ENCODE results near the gene PRPF38A.

The PRPF38A gene

GRCh38 chr1:52423055-52423454, 18.7 kb downstream of the PRPF38A start:
- no peak for TF ChIP-seq TEAD4 (IDR thresholded peaks at IDR 0.05)
- TF ChIP-seq NFIC (IDR thresholded peaks at IDR 0.05) = no peak
- TF ChIP-seq RAD21 (IDR thresholded peaks at IDR 0.05; ENCODE audit: low read depth) = no peak
- no peak for TF ChIP-seq TCF12 (IDR thresholded peaks at IDR 0.05; ENCODE audit: low read depth)
- no peak for TF ChIP-seq EGR1 (IDR thresholded peaks at IDR 0.05)
- TF ChIP-seq MAX (IDR thresholded peaks at IDR 0.05) = no peak
- TF ChIP-seq YY1 (IDR thresholded peaks at IDR 0.05; ENCODE audit: low read depth) = no peak
- no peak for TF ChIP-seq CREB1 (IDR thresholded peaks at IDR 0.05; ENCODE audit: low read depth)
- no peak for TF ChIP-seq REST (IDR thresholded peaks at IDR 0.05; ENCODE audit: low read depth)
- no peak for TF ChIP-seq TAF1 (IDR thresholded peaks at IDR 0.05; ENCODE audit: low read depth)
- TF ChIP-seq FOXM1 (IDR thresholded peaks at IDR 0.05; ENCODE audit: borderline replicate concordance, low read depth) = no peak
- TF ChIP-seq EP300 (IDR thresholded peaks at IDR 0.05; ENCODE audit: borderline replicate concordance) = no peak
- no peak for TF ChIP-seq ZBTB7A (IDR thresholded peaks at IDR 0.05; ENCODE audit: low read depth)
- no peak for TF ChIP-seq CEBPB (IDR thresholded peaks at IDR 0.05)

- TF ChIP-seq YY1 (IDR thresholded peaks at IDR 0.05; ENCODE audit: low read depth) = no peak
- no peak for TF ChIP-seq CEBPB (IDR thresholded peaks at IDR 0.05)
- TF ChIP-seq TAF1 (IDR thresholded peaks at IDR 0.05; ENCODE audit: low read depth) = no peak
- TF ChIP-seq EGR1 (IDR thresholded peaks at IDR 0.05) = no peak
- no peak for TF ChIP-seq REST (IDR thresholded peaks at IDR 0.05; ENCODE audit: low read depth)
- TF ChIP-seq MAX (IDR thresholded peaks at IDR 0.05) = no peak
- no peak for TF ChIP-seq ZBTB7A (IDR thresholded peaks at IDR 0.05; ENCODE audit: low read depth)
- no peak for TF ChIP-seq NFIC (IDR thresholded peaks at IDR 0.05)
- TF ChIP-seq USF1 (IDR thresholded peaks at IDR 0.05) = no peak
These were observed 19.4 kb downstream of the PRPF38A start for GRCh38 chr1:52423771-52424170.

GRCh38 chr1:52424231-52424636, 19.8 kb downstream of the PRPF38A start:
- TF ChIP-seq REST (IDR thresholded peaks at IDR 0.05; ENCODE audit: low read depth) = no peak
- no peak for TF ChIP-seq EGR1 (IDR thresholded peaks at IDR 0.05)
- no peak for TF ChIP-seq NFIC (IDR thresholded peaks at IDR 0.05)
- no peak for TF ChIP-seq MAX (IDR thresholded peaks at IDR 0.05)
- TF ChIP-seq FOXM1 (IDR thresholded peaks at IDR 0.05; ENCODE audit: borderline replicate concordance, low read depth) = no peak
- TF ChIP-seq YY1 (IDR thresholded peaks at IDR 0.05; ENCODE audit: low read depth) = no peak

- TF ChIP-seq REST (IDR thresholded peaks at IDR 0.05; ENCODE audit: low read depth) = no peak
- TF ChIP-seq USF1 (IDR thresholded peaks at IDR 0.05) = no peak
- no peak for TF ChIP-seq CREB1 (IDR thresholded peaks at IDR 0.05; ENCODE audit: low read depth)
- TF ChIP-seq TCF12 (IDR thresholded peaks at IDR 0.05; ENCODE audit: low read depth) = no peak
- TF ChIP-seq EGR1 (IDR thresholded peaks at IDR 0.05) = no peak
- TF ChIP-seq NFIC (IDR thresholded peaks at IDR 0.05) = no peak
- TF ChIP-seq CEBPB (IDR thresholded peaks at IDR 0.05) = no peak
- TF ChIP-seq EP300 (IDR thresholded peaks at IDR 0.05; ENCODE audit: borderline replicate concordance) = no peak
- no peak for TF ChIP-seq MAX (IDR thresholded peaks at IDR 0.05)
- TF ChIP-seq TEAD4 (IDR thresholded peaks at IDR 0.05) = no peak
- TF ChIP-seq TAF1 (IDR thresholded peaks at IDR 0.05; ENCODE audit: low read depth) = no peak
- TF ChIP-seq ZBTB7A (IDR thresholded peaks at IDR 0.05; ENCODE audit: low read depth) = no peak
These were observed 20.4 kb downstream of the PRPF38A start for GRCh38 chr1:52424813-52425212.

Data from Ishikawa (cell line).